HG03558 (cell line): ENCODE measurements around the gene FAM13C.
"Not testable (repeated sequence)": the region's sequence is repeated elsewhere in the genome, so short reads cannot be mapped to it uniquely, and the experiment has no call there.

Source experiments
- ATAC-seq: cut with Tn5 transposase; IDR thresholded peaks from one replicate; pipeline ENCODE4 v1.9.1; 2021; ENCODE audit warnings: moderate number of reproducible peaks; ENCODE audit not compliant: unreplicated experiment; ENCODE audit errors: extremely low read depth

Gene FAM13C

DNA sequence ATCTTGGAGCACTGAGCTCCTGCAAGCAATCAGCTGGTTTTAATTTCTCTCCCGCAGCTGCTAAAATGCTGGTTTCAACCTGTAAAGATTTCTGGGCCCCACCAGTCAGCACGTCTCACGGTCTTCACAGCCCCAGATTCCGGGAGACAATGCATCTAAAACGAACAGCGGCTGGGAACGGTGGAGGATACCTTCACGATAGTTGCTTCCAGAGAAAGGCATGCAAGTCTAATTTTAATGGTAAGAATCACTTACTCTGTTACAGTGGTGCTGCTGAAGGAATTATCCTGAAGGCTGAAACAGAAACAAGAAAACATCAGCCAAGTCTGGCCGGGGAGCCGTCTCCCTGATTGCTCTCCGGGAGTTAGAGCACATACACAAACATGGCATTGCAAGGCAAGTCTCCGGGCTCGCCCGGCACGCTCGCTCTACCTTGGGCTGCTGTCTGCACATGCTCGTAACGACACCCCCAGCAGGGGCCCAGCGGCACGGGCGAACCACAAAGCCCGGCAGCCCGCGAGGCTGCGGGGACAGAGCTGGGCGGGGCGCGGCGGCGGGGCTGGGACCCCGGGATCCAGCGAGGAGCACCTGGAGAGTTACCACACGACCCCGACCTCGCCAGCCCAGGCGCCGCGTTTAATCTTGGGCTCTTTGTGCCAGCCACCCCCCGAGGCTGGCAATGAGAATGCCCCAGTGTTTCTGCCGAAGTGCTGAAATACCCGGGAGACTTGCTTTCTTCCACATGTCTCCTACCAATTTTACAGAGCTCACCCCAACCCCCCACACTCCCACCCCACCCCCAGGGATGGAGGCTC, at the start of gene FAM13C:
Gene FAM13C, minus strand, starts transcription at position 406 of the 815 bp plus-strand sequence. Its CDS starts 89 bp downstream, at position 317.
- no peak for ATAC-seq

DNA sequence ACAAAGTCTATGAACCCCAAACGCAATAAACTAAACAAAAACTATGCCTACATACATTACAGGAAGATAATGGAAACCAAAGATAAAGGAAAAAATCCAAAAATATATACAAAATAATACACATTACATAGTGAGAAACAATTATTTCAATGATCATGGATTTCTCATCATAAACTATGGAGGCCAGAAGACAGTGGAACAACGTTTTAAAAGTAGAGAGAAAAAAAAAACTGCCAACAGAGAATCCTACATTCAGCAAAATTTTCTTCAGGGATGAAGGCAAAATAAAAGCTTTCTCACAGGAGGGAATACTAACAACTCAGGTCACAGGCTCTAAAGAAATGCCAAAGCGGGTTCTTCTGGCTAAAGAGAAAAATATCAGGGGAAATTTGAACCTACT, 42.9 kb upstream of the FAM13C start:
- ATAC-seq, result no peak

DNA sequence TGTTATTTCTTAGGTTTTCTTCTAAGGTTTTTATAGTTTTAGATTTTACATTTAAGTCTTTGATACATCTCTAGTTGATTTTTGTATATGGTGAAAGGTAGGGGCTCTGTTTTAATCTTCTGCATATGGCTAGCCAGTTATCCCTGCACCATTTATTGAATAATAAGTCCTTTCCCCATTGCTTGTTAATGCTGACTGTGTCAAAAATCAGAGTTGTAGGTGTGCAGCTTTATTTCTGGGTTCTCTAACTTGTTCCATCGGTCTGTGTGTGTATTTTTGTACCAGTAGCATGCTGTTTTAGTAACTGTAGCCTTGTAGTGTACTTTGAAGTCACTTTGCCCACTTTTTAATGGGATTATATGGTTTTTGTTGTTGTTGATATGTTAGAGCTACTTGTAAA, 37.9 kb upstream of the FAM13C start:
- ATAC-seq, result no peak

DNA sequence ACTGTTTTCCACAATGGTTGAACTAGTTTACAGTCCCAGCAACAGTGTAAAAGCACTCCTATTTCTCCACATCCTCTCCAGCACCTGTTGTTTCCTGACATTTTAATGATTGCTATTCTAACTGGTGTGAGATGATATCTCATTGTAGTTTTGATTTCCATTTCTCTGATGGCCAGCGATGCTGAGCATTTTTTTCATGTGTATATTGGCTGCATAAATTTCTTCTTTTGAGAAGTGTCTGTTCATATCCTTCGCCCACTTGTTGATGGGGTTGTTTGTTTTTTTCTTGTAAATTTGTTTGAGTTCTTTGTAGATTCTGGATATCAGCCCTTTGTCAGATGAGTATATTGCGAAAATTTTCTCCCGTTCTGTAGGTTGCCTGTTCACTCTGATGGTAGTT, 37.0 kb upstream of the FAM13C start:
- ATAC-seq, result not testable (repeated sequence)

DNA sequence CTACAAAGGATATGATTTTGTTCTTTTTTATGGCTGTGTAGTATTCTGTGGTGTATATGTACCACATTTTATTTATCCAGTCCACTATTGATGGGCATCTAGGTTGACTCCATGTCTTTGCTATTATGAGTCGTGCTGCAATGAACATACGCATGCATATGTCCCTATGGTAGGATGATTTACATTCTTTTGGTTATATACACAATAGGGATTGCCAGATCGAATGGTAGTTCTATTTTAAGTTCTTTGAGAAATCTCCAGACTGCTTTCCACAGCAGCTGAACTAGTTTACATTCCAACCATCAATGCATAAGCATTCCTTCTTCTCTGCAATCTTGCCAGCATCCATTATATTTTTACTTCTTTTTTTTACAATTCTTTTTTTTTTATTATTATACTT, 35.6 kb upstream of the FAM13C start:
- ATAC-seq, result no peak

DNA sequence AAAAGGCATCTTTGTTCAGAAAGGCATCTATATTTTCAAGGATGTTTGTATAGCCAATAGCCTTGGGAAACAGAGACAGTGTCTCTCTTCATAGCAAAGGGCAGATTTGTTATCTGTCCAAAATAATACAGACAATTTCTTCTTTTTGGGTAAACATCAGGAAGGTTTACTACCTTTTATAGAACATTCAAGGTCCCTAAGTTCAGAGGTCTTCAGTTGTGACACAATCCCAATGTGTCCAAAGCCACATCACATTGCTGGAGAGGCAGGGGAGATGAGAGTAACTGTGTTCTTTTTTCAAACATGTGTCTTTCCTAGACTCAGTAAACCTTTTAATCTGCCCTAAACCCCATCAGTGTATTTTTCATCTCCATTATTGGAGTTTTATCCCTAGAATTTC, 33.6 kb upstream of the FAM13C start:
- no peak for ATAC-seq

DNA sequence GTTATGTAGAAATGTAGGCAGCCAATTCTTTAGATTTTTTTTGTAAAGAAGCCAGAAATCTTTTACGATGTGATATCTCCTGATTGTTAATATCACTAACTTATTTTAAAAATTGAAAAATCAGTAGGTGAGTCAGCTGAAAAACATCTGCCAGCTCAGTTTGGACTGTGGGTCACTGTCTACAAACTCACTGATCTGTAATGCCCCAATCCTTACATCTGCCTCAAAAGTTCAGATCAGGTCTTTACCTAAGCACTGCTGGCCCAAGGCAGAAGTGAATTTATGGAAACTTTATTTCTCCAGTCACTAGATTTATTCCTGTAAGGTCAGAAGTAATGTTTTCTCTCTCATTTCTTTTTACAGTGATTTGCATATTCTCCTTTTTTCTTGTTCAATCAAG, 31.0 kb upstream of the FAM13C start:
- ATAC-seq, result no peak

DNA sequence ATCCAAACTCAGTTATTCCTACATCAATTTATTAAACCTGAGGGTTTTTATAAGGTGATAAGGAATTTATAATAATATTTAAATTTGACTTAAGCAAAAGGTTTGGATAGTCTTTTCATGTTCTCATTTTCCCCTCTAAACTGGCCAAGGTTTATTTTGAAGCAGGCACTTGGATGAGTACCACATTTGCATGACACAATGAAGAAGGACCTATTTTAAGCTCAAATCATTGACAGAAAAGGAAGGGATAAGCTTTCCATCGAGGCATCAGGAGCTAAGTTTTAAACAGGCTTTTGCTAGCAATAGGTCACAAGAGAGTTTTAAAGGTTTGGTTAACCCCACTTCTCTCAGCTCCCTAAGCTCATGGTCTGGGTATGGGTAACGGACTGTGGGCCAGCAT, 28.7 kb upstream of the FAM13C start:
- ATAC-seq, result no peak

DNA sequence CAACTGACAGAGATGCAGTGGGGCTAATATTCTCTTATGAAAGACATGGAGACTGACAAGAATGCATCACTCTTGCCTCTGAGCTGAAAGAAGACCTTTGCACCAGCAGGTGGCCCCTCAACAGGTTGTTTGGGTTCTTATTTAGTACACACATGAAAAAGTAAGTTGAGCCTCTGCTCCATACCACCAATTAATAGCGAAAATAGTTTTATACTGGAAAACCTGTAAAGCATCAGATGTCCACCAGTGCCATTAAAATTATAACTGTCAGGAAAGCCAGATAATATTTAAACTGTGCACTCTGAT, 26.3 kb upstream of the FAM13C start:
- no peak for ATAC-seq

DNA sequence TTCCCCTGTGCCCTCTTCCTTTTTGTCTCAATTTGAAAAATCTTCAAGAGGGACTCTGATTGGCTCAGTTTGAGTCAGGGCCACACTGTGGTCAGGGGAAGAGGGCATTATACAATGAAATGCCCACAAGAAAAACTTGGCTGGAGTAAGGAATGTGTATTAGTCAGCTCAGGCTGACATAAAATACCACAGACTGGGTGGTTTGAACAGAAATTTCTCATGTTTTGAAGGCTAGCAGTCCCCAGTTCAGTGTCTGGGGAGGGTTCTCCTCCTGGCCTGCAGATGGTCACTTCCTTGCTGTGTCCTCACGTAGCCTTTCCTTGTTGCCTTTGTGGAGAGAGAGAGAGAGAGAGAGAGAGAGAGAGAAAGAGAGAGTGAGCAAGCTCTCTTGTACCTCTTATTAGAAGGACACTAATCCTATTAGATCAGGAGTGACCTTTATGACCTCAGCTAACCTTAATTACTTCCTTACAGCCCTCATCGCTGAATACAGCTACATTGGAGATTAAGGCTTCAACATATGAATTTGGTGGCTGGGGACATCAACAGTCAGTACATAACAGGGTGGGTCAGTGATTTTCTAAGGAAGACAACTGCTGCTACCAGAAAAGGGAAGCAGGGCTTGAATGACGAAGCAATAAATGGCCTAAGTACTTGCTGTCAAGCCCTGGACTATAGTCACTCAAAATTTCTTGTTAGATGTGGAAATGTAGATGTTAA, 25.8 kb upstream of the FAM13C start:
- no peak for ATAC-seq

DNA sequence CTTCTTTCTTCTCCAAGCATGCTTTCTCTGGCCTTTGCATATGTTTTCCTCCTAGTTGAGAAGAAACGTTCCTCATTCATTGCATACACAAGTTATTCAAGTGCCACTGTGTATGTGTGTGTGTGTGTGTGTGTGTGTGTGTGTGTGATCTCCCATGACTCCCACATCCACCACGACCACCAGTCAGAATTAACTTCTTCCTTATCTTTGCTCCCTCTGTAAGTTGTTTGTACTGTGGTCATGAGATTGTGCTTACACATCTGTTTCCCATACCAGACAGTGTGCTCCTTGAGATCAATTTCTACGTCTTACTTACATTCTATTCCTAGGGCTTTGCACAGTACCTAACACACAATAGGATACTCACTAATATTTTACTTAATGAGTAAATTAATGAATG, 22.4 kb upstream of the FAM13C start:
- no peak for ATAC-seq

DNA sequence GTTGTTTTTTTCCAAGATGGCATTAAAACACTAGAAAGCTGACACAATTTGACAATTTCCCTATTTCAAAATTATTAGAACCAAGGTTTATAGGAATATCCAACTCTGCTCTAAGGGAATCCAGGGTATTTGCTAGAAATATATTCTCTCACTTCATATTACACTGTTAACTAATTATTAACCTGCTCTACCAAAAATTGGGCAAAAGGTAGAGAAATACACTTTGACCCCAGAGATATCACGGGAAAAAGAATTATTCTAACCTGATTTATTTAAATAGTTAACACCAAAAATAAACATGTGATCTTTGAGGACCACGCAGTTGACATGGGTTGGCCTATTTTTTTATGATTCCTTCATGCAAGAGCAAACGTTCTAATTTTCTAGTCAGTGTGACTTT, 21.6 kb upstream of the FAM13C start:
- ATAC-seq, result no peak

DNA sequence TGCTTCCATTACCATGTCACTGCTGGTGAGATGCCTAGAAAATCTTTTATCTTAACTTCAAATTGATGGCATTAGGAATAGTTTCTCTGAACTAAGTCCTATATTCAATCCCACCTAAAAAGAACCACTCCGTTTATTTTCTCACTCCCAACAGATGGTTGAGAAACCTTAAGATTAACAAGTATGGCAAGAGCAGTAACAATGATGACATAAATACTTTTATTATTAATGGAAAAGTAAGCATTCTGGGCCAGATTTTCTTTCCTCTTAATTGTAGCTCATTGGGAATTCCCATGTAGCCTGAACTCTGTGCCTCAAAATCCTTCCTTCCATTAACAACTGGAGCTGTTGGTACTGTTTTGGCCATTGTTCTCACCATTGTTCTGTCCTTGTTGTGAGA, 21.1 kb upstream of the FAM13C start:
- no peak for ATAC-seq

DNA sequence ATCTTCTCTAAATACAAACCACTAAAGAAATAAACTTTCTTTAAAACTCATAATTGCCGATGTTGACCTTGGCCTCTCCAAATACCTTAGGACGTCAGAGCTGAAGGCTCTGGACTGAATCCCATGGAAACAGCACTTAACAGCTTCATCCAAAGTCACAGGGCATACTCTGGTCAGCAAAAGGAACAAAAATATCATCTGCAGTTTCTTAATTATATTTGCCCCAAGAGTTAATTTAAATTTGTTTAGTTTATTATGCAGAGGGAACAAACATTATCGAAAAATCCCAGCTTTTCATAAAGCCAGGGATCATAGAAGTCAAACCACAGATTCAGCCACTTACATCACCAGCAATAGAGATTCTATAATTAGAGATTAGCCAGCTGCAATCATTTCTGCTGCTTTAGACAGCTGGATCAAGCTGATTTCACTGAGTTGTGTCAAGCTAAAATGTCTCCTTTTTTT, 20.5 kb upstream of the FAM13C start:
- no peak for ATAC-seq

DNA sequence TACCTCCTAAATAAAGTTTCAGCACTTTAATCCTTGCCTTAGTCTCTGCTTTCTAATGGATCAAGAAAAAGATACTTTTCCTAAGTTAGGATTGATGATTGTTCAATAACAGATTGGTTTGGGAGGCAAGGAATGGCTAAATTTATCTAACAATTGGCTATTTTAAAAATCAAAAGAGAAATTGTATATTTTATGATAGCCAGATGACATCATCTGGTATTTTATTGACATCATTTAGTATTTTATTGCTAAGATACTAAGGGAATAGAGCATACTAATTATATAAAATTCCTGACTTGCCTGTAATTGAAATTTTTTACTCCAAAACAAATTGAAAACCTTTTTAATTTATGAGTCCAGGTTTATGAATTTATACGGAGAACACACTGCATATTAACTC, 19.3 kb upstream of the FAM13C start:
- ATAC-seq, result no peak

DNA sequence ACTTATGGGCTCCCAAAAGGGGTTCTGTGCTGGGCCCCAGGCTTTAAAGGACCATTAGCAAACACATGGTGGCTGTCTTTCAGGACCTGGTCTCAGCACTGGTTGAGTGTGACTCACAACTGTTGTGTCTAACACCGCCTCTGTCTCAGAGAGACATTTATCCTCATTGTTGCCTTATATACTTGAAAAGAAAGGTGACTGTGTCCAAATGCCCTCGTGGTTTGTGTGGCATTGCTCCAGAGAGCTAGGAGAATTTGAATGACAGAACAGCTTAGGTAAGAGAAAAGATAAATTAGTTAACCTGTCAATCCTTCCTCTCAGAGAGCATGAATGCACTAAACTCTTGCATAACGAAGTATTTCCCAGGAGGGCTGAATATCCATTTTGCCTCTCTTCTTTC, 14.5 kb upstream of the FAM13C start:
- no peak for ATAC-seq

DNA sequence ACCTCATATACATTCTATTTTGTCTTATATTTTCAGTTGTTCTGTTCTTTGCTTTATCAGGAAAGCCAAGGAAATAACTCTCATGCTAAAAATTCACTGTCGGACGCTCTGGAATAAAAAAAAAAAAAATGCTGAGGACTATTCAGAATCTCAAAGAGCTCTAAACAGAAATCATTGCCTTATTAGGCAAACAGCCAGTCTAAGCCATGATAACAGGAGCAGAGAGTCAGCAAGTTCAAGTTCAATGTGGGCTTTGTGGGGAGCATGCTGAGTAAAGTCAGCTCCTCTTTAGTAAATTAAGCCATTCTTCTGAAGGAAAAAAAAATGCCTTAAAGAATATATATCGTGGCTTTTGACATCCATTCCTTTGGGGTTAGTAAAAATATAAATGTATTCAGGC, 13.6 kb upstream of the FAM13C start:
- ATAC-seq, result no peak

DNA sequence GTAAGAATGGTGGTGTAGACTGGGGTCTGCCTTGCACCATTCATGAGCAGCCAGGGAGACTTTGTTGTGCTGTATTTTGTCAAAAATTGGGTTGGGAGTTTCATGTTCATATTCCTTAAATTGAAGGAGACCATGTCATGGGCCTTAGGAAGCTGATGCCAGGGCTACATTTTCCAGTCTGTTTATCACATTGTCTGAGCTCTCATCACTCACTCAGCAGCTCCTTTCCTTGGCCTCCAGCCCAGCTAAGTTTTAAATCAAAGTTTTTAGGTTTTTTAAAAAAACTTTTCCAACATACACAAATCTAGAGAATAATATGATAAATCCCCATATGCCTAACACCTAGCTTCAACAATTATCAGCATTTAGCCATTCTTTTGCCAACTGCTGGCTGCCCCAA, 12.6 kb upstream of the FAM13C start:
- ATAC-seq, result no peak

DNA sequence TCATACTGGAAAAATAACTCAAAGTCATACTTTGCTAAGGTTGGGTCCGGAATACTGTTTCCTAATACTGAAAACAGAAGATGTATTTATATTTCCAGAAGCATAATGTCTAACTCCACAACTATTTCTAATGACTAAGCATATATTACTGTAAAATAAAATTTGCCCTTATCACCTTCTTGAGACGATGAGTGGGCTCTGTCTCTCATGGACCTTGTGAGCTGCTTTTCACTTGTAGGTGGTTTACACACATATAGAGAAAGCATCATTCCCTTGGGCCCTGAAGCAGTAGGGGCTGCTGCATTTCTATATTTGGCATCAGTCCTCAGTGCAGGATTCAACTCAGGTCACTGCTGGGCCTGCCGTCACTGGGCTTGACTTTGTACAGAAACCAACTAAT, 10.7 kb upstream of the FAM13C start:
- ATAC-seq, result no peak

DNA sequence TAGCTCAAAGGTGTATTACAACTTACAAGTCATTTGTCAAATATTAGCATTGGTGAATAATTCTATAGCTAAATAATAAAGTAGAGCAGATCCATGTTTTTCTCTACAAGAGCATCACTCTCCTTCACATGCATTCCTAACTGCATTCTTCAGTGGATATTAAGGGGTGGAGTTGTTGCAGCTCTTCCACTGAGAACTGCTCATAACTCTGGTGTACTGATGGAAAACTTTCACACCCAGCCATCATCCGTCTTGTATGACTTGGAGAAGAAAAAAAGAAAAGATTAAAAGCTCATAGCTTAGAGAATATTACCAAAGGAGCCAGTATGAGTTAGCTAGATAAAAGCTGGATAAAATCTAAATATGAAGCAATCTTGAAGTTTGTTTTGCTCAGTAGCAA, 10.2 kb upstream of the FAM13C start:
- ATAC-seq, result no peak

DNA sequence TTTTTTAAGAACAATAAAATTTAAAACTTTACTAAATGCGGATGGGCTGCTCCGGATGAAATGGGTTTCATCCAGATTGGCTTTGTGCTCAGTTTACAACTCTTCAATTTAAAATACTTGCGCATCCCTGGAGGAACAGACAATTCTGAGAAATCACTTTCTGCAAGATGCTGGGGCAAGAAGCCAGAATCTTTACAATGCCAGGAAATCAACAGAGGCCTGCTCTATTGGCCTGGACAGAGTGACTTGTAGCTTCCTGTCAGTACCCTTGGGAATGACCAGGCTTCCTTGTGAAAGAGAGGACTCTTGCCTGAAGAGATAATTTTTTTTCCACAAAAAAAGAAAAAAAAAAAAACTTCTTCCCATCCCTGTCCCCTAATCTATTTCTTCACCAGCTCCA, 3.9 kb upstream of the FAM13C start:
- ATAC-seq, result no peak

DNA sequence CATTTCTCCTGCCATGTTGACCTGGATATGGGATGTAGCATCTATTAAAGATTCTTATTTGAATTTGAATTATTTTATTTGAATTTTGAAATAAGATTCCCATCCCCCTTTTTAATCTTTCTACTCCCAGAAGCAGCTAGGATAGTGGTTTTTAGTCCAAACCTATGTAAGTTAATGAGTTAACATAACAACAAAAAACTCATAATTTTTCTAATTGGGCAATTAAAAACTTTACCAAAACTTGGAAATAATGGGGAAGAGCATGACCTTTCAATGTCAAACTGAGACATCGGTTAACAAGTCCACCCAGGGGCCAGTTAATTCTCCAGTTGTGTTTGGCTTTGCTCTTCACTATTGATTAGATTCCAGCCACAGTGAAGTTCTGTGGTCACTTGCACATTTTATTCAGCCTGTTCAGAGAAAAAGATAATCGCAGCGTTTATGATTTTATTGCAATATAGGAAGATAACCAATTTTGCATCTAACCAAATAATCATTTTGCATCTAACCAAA, 1.2 kb upstream of the FAM13C start:
- no peak for ATAC-seq
